ENCODE data around the gene PDCD6IP. TPM values are rescaled to one million over a fixed set of nuclear protein-coding genes. Genes with fewer than 3 reads are reported as not detected.

The PDCD6IP gene
- total RNA-seq, 1 experiment from 2014 or later: 266 TPM

GRCh38 chr3:33823821-33824220 lies 25.4 kb downstream of the PDCD6IP start:
- intact Hi-C loops (cut with micrococcal nuclease): no loop called here
- H3K4me1 ChIP-seq (ENCODE audit: insufficient read depth, low read length): no peaks in the 10 kb centered on the region
- H3K79me2 ChIP-seq (ENCODE audit: low read length): peaks cover 21% of the 10 kb centered on the region
- H3K36me3 ChIP-seq (ENCODE audit: low read depth, low read length): peaks cover 49% of the 10 kb centered on the region
- no peak overlapping the region for H3K4me3 ChIP-seq (ENCODE audit: low read length)
- DNase-seq (no peak), ATAC-seq (no peak)
- ChIA-PET POLR2A (ENCODE audit: unreplicated experiment) (no interaction called here), CTCF (no interaction called here)
- H3K9me2 ChIP-seq (replicated peaks; ENCODE audit: low read length): no peaks in the 10 kb centered on the region
- H2AFZ ChIP-seq (ENCODE audit: low read length): no peak overlapping the region
- H3K27ac ChIP-seq (ENCODE audit: low read length): no peak overlapping the region
- H3K4me2 ChIP-seq (ENCODE audit: low read length): no peak overlapping the region
- H3K27me3 ChIP-seq (ENCODE audit: low read length): no peaks in the 10 kb centered on the region
- no TSS peak for BruUV-seq (replicated peaks)
- H4K20me1 ChIP-seq (ENCODE audit: low read length): no peaks in the 10 kb centered on the region
- no peak overlapping the region for H3K9ac ChIP-seq (ENCODE audit: low read length)
- TF ChIP-seq EZH2 (IDR thresholded peaks at IDR 0.05; ENCODE audit: low read length, unreplicated experiment): no peak
- TF ChIP-seq, protein P1, sequence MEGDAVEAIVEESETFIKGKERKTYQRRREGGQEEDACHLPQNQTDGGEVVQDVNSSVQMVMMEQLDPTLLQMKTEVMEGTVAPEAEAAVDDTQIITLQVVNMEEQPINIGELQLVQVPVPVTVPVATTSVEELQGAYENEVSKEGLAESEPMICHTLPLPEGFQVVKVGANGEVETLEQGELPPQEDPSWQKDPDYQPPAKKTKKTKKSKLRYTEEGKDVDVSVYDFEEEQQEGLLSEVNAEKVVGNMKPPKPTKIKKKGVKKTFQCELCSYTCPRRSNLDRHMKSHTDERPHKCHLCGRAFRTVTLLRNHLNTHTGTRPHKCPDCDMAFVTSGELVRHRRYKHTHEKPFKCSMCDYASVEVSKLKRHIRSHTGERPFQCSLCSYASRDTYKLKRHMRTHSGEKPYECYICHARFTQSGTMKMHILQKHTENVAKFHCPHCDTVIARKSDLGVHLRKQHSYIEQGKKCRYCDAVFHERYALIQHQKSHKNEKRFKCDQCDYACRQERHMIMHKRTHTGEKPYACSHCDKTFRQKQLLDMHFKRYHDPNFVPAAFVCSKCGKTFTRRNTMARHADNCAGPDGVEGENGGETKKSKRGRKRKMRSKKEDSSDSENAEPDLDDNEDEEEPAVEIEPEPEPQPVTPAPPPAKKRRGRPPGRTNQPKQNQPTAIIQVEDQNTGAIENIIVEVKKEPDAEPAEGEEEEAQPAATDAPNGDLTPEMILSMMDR (conservative IDR thresholded peaks at IDR 0.05; ENCODE audit: low read depth, low read length): no peak
- TF ChIP-seq EZH2phosphoT487 (IDR thresholded peaks at IDR 0.05; ENCODE audit: borderline replicate concordance, low read length): no peak
- no peaks in the 10 kb centered on the region for H3K9me3 ChIP-seq (ENCODE audit: low read length)
- H3F3A ChIP-seq (ENCODE audit: low read length, unreplicated experiment): no peaks in the 10 kb centered on the region

GRCh38 chr3:33825111-33825510 lies 26.7 kb downstream of the PDCD6IP start:
- Histone ChIP-seq H3K27ac (ENCODE audit: low read length) (no peak overlapping the region), H3K79me2 (ENCODE audit: low read length) (peaks cover 20% of the 10 kb centered on the region), H3K27me3 (ENCODE audit: low read length) (no peaks in the 10 kb centered on the region), H3K36me3 (ENCODE audit: low read depth, low read length) (peaks cover 60% of the 10 kb centered on the region), H3F3A (ENCODE audit: low read length, unreplicated experiment) (no peaks in the 10 kb centered on the region), H3K9ac (ENCODE audit: low read length) (no peak overlapping the region), H3K9me2 (replicated peaks; ENCODE audit: low read length) (no peaks in the 10 kb centered on the region), H3K4me2 (ENCODE audit: low read length) (no peak overlapping the region), H3K4me1 (ENCODE audit: insufficient read depth, low read length) (no peaks in the 10 kb centered on the region), H4K20me1 (ENCODE audit: low read length) (no peaks in the 10 kb centered on the region), H3K9me3 (ENCODE audit: low read length) (no peaks in the 10 kb centered on the region), H2AFZ (ENCODE audit: low read length) (no peak overlapping the region), H3K4me3 (ENCODE audit: low read length) (no peak overlapping the region)
- intact Hi-C loops (cut with micrococcal nuclease): no loop called here
- BruUV-seq (replicated peaks): no TSS peak
- POLR2A ChIA-PET (ENCODE audit: unreplicated experiment): interaction anchor here (0.6 kb wide), 1 partner anchor 71 kb away, joined by 4 read pairs; no protein-coding TSS in a partner anchor
- ATAC-seq (no peak), DNase-seq (no peak)
- TF ChIP-seq, protein P1 (conservative IDR thresholded peaks at IDR 0.05; ENCODE audit: low read depth, low read length): no peak
- no peak for TF ChIP-seq EZH2 (IDR thresholded peaks at IDR 0.05; ENCODE audit: low read length, unreplicated experiment)
- no peak for TF ChIP-seq EZH2phosphoT487 (IDR thresholded peaks at IDR 0.05; ENCODE audit: borderline replicate concordance, low read length)
- CTCF ChIA-PET: no interaction called here

DNA sequence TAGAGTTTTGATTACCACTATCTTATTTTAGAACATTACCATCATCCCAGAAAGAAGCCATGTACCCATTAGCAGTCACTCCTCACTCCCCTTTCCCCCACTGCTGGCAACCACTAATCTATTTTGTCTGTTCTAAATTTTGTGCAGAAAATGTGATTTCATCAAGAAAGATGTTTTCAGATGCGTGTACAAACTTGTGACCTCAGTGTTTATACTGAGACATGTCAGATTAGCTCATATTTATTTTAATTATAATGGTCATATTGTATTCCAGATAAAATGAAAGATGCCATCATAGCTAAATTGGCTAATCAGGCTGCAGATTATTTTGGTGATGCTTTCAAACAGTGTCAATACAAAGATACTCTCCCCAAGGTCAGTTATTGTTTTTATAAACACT lies 27.8 kb downstream of the PDCD6IP start:
- no peaks in the 10 kb centered on the region for H3F3A ChIP-seq (ENCODE audit: low read length, unreplicated experiment)
- no peaks in the 10 kb centered on the region for H3K9me3 ChIP-seq (ENCODE audit: low read length)
- intact Hi-C loops (cut with micrococcal nuclease): no loop called here
- ChIA-PET CTCF (no interaction called here), POLR2A (ENCODE audit: unreplicated experiment) (no interaction called here)
- peaks cover 4% of the 10 kb centered on the region; the same call in 1 of the 2 replicates for H3K4me1 ChIP-seq (ENCODE audit: insufficient read depth, low read length)
- H3K4me3 ChIP-seq (ENCODE audit: low read length): no peak overlapping the region
- H3K4me2 ChIP-seq (ENCODE audit: low read length): no peak overlapping the region
- H3K79me2 ChIP-seq (ENCODE audit: low read length): peaks cover 9% of the 10 kb centered on the region; the same call in 1 of the 2 replicates
- no peaks in the 10 kb centered on the region for H4K20me1 ChIP-seq (ENCODE audit: low read length)
- H3K36me3 ChIP-seq (ENCODE audit: low read depth, low read length): peaks cover 55% of the 10 kb centered on the region
- DNase-seq (no peak), ATAC-seq (no peak)
- H3K27ac ChIP-seq (ENCODE audit: low read length): no peak overlapping the region
- H3K27me3 ChIP-seq (ENCODE audit: low read length): no peaks in the 10 kb centered on the region
- no peak for TF ChIP-seq EZH2 (IDR thresholded peaks at IDR 0.05; ENCODE audit: low read length, unreplicated experiment)
- TF ChIP-seq, protein P1 (conservative IDR thresholded peaks at IDR 0.05; ENCODE audit: low read depth, low read length): no peak
- TF ChIP-seq EZH2phosphoT487 (IDR thresholded peaks at IDR 0.05; ENCODE audit: borderline replicate concordance, low read length): no peak
- no TSS peak for BruUV-seq (replicated peaks)
- no peaks in the 10 kb centered on the region for H3K9me2 ChIP-seq (replicated peaks; ENCODE audit: low read length)
- no peak overlapping the region for H3K9ac ChIP-seq (ENCODE audit: low read length)
- H2AFZ ChIP-seq (ENCODE audit: low read length): no peak overlapping the region
